H1 (cell line): ENCODE data around the gene PLEKHG1. TPM values are rescaled to one million over a fixed set of nuclear protein-coding genes. Genes with fewer than 3 reads are reported as not detected.

Source experiments
- CTCF ChIA-PET: fragments of 300-600 bp; sonication (Branson Sonifier 250); formaldehyde crosslinking; loops from one replicate; lab custom pipeline; 2021; ENCODE audit not compliant: partially characterized antibody; lab: Charles Lee
- POLR2A ChIA-PET: fragments of 300-600 bp; sonication (Branson Sonifier 250); formaldehyde crosslinking; loops from one replicate; lab custom pipeline; 2021; ENCODE audit warnings: inconsistent platforms; ENCODE audit not compliant: partially characterized antibody; lab: Charles Lee
- DNase-seq, 2 experiments: peaks; one replicate each; pipeline versions ENCODE4 v3.0.0 to v3.0.0-alpha.2; 2010 to 2022; ENCODE audit warnings: low spot score in 2 of 2, low read depth in 1 of 2, mixed read lengths in 1 of 2
- FAIRE-seq: peaks from 2 replicates; lab custom pipeline; 2011; peaks lifted over from hg19 to GRCh38; lab: Jason Lieb, UNC
- H2AFZ ChIP-seq: 2 replicates; pipeline ENCODE4 v1.8.1; 2012; ENCODE audit warnings: low read length, inconsistent platforms
- H2AK5ac ChIP-seq: 2 replicates; pipeline ENCODE4 v1.6.1; 2013; ENCODE audit warnings: low read depth, low read length
- H2BK120ac ChIP-seq: replicated peaks from 2 replicates; pipeline ENCODE3; 2013; ENCODE audit warnings: low read depth, low read length, inconsistent platforms
- H2BK12ac ChIP-seq: 2 replicates; pipeline ENCODE4 v1.6.1; 2013; ENCODE audit warnings: low read depth, low read length
- H2BK15ac ChIP-seq: 2 replicates; pipeline ENCODE4 v1.6.1; 2013; ENCODE audit warnings: low read length
- H2BK20ac ChIP-seq: 2 replicates; pipeline ENCODE4 v1.6.1; 2013; ENCODE audit warnings: low read length
- H2BK5ac ChIP-seq: 2 replicates; pipeline ENCODE4 v1.6.1; 2013; ENCODE audit warnings: low read depth, low read length
- H3K14ac ChIP-seq: 2 replicates; pipeline ENCODE4 v1.6.1; 2013; ENCODE audit warnings: inconsistent platforms; ENCODE audit not compliant: insufficient read length
- H3K18ac ChIP-seq: 2 replicates; pipeline ENCODE4 v1.6.1; 2013; ENCODE audit warnings: low read length; ENCODE audit errors: extremely low read depth
- H3K23ac ChIP-seq: 2 replicates; pipeline ENCODE4 v1.6.1; 2013; ENCODE audit warnings: inconsistent platforms; ENCODE audit not compliant: insufficient read length
- H3K23me2 ChIP-seq: 2 replicates; pipeline ENCODE4 v1.6.1; 2013; ENCODE audit warnings: low read depth, low read length
- H3K27ac ChIP-seq: 2 replicates; pipeline ENCODE4 v1.6.1; 2011; ENCODE audit warnings: low read depth, low read length, inconsistent platforms
- H3K27me3 ChIP-seq, 4 experiments: replicated peaks in 1 of 4; 1 replicate in 1 of 4; 2 replicates in 3 of 4; pipeline versions ENCODE4 v1.6.1 to v1.8.1; 2011 to 2013; ENCODE audit warnings: low read length in 3 of 4, mild to moderate bottlenecking in 3 of 4, inconsistent platforms in 2 of 4, mixed read lengths in 2 of 4, moderate library complexity in 1 of 4; ENCODE audit not compliant: control insufficient read depth in 3 of 4, insufficient read depth in 3 of 4; ENCODE audit errors: extremely low read depth in 1 of 4
- H3K36me3 ChIP-seq, 4 experiments: 2 replicates each; pipeline versions ENCODE4 v1.6.1 to v1.8.1; 2011 to 2013; ENCODE audit warnings: mild to moderate bottlenecking in 4 of 4, low read length in 3 of 4, moderate library complexity in 2 of 4, control low read depth in 1 of 4, inconsistent platforms in 1 of 4; ENCODE audit not compliant: insufficient read depth in 4 of 4, control insufficient read depth in 2 of 4
- H3K4ac ChIP-seq: replicated peaks from 2 replicates; pipeline ENCODE3; 2013; ENCODE audit warnings: low read length, low read depth, mixed read lengths, inconsistent platforms; ENCODE audit not compliant: insufficient read length
- H3K4me1 ChIP-seq, 4 experiments: replicated peaks in 1 of 4; 1 replicate in 1 of 4; 2 replicates in 3 of 4; pipeline versions ENCODE4 v1.6.1 to v1.8.1; 2011 to 2013; ENCODE audit warnings: low read length in 3 of 4, inconsistent platforms in 2 of 4, mixed read lengths in 1 of 4; ENCODE audit not compliant: insufficient read depth in 4 of 4, control insufficient read depth in 3 of 4
- H3K4me2 ChIP-seq, 2 experiments: 2 replicates each; pipeline versions ENCODE4 v1.6.1 to v1.8.1; 2011 to 2013; ENCODE audit warnings: low read depth in 2 of 2, low read length in 2 of 2, control low read depth in 1 of 2, inconsistent platforms in 1 of 2, mild to moderate bottlenecking in 1 of 2; ENCODE audit not compliant: insufficient read depth in 1 of 2
- H3K4me3 ChIP-seq, 4 experiments: fragments of 200-600, 300-600 bp in 1 of 4; sonication (generic), shearing (Covaris generic), sonication (Bioruptor Twin) in 1 of 4; 2 replicates each; pipeline versions ENCODE4 v1.5.1 to v1.8.1; 2011 to 2016; ENCODE audit warnings: low read length in 4 of 4, low read depth in 3 of 4, control low read depth in 2 of 4, inconsistent platforms in 2 of 4, mild to moderate bottlenecking in 2 of 4, mixed read lengths in 1 of 4, moderate library complexity in 1 of 4; ENCODE audit not compliant: insufficient read depth in 2 of 4; ENCODE audit errors: extremely low read depth in 1 of 4
- H3K56ac ChIP-seq: replicated peaks from 2 replicates; pipeline ENCODE3; 2013; ENCODE audit warnings: low read depth, mild to moderate bottlenecking, mixed read lengths, low read length, inconsistent platforms; ENCODE audit not compliant: insufficient read length
- H3K79me1 ChIP-seq: 2 replicates; pipeline ENCODE4 v1.6.1; 2013; ENCODE audit warnings: low read depth, low read length, control low read depth
- H3K79me2 ChIP-seq, 2 experiments: 2 replicates each; pipeline versions ENCODE4 v1.6.1 to v1.8.1; 2012 to 2013; ENCODE audit warnings: low read length in 2 of 2, mild to moderate bottlenecking in 2 of 2, inconsistent platforms in 1 of 2; ENCODE audit not compliant: insufficient read depth in 2 of 2, control insufficient read depth in 1 of 2
- H3K9ac ChIP-seq, 4 experiments: replicated peaks in 1 of 4; 1 replicate in 1 of 4; 2 replicates in 3 of 4; pipeline versions ENCODE4 v1.6.1 to v1.8.1; 2011 to 2013; ENCODE audit warnings: low read depth in 3 of 4, low read length in 3 of 4, control low read depth in 2 of 4, mild to moderate bottlenecking in 2 of 4, moderate library complexity in 2 of 4, inconsistent platforms in 1 of 4; ENCODE audit errors: extremely low read depth in 1 of 4
- H3K9me3 ChIP-seq, 2 experiments: 2 replicates each; pipeline versions ENCODE4 v1.6.1 to v1.8.1; 2012 to 2013; ENCODE audit warnings: mild to moderate bottlenecking in 2 of 2, moderate library complexity in 2 of 2, control low read depth in 1 of 2, inconsistent platforms in 1 of 2, low read depth in 1 of 2, low read length in 1 of 2, mixed read lengths in 1 of 2; ENCODE audit not compliant: insufficient read depth in 2 of 2
- H4K20me1 ChIP-seq, 2 experiments: replicated peaks in 1 of 2; 2 replicates each; pipeline versions ENCODE3 to v1.8.1; 2011 to 2013; ENCODE audit warnings: inconsistent platforms in 2 of 2, low read length in 2 of 2, mild to moderate bottlenecking in 1 of 2; ENCODE audit not compliant: insufficient read depth in 2 of 2, control insufficient read depth in 1 of 2
- H4K5ac ChIP-seq: 2 replicates; pipeline ENCODE4 v1.6.1; 2013; ENCODE audit warnings: low read length, low read depth, mixed read lengths, inconsistent platforms; ENCODE audit not compliant: insufficient read length
- H4K8ac ChIP-seq: 2 replicates; pipeline ENCODE4 v1.8.0; 2013; ENCODE audit warnings: mild to moderate bottlenecking, moderate library complexity, low read length, inconsistent platforms; ENCODE audit not compliant: insufficient read depth; ENCODE audit errors: extremely low read depth
- H4K91ac ChIP-seq: replicated peaks from 2 replicates; pipeline ENCODE3; 2013; ENCODE audit warnings: low read length, mixed read lengths, inconsistent platforms; ENCODE audit not compliant: insufficient read length
- ATF3 ChIP-seq: IDR thresholded peaks from 2 replicates; pipeline ENCODE4 v1.6.1; 2011; ENCODE audit warnings: low read depth, mild to moderate bottlenecking, low read length; ENCODE audit not compliant: insufficient read depth
- BCL11A ChIP-seq, 2 experiments: IDR thresholded peaks; one replicate each; pipeline ENCODE4 v1.6.1; 2011; ENCODE audit warnings: low read depth in 2 of 2, low read length in 2 of 2, mild to moderate bottlenecking in 2 of 2
- E2F6 ChIP-seq: IDR thresholded peaks from 2 replicates; pipeline ENCODE4 v1.6.1; 2012; ENCODE audit warnings: inconsistent platforms
- KDM1A ChIP-seq: fragments of 200-600, 300-600 bp; sonication (generic); IDR thresholded peaks from 2 replicates; pipeline ENCODE4 v1.7.1; 2016; ENCODE audit warnings: mild to moderate bottlenecking, low read length, borderline replicate concordance
- MAX ChIP-seq: IDR thresholded peaks from 2 replicates; pipeline ENCODE4 v1.6.1; 2012; ENCODE audit warnings: inconsistent platforms
- WGBS, 2 experiments: shearing (Covaris generic) in 1 of 2; methylation state at CpG; one replicate each; pipeline versions ENCODE4 v1.1.6 to v1.1.7; 2013 to 2015; ENCODE audit warnings: low lambda C conversion rate in 2 of 2, mixed read lengths in 2 of 2, inconsistent platforms in 1 of 2, low coverage in 1 of 2, missing lambda C conversion rate in 1 of 2; ENCODE audit not compliant: insufficient replicate concordance in 2 of 2, insufficient coverage in 1 of 2, insufficient read length in 1 of 2; ENCODE audit errors: extremely low coverage in 1 of 2, missing lambda C conversion rate in 1 of 2; 5-methylcytosine and 5-hydroxymethylcytosine counted together
- polyA plus RNA-seq, 7 experiments: library from polyadenylated mRNA; depleted of rRNA in 3 of 7; stranded (reverse) in 5 of 7; unstranded in 2 of 7; fragments of >200 nt in 5 of 7; fragments of 200-250 nt in 2 of 7; gene quantifications; 1 replicate in 5 of 7; 2 replicates in 1 of 7; 4 replicates in 1 of 7; pipeline versions ENCODE4 v1.2.1 to v1.2.3, GENCODE V29; 2011 to 2013; ENCODE audit warnings: missing spikeins in 2 of 7, mixed read lengths in 2 of 7
- total RNA-seq: library from RNA; stranded (reverse); fragmentation: NEBNext Ultra II Directional; extraction: Animal tissue kit (Norgen Biotek cat#: 25700); gene quantifications from 2 replicates; pipeline ENCODE4 v1.2.1, GENCODE V29; 2021

PLEKHG1 gene
- total and polyA plus RNA-seq, 2 of the 8 experiments (the other 6 are each of a cell fraction or from before 2014, with no cell fraction given): 0.94 to 2.2 TPM

- DNase-seq (no peak), FAIRE-seq (no peak)
- no peak overlapping the region for H3K23ac ChIP-seq
- H3K18ac ChIP-seq: no peak overlapping the region
- H2AFZ ChIP-seq: no peak overlapping the region
- H3K23me2 ChIP-seq: no peaks in the 10 kb centered on the region
- H3K56ac ChIP-seq: no peak overlapping the region
- peaks cover 0 to 2% (median 0%) of the 10 kb centered on the region in 4 experiments; a peak in 1 of 7 replicates for H3K4me1 ChIP-seq
- no peak overlapping the region for H4K5ac ChIP-seq
- WGBS, 2 experiments: 86% methylated on average over 5 of the region's 5 CpGs; no CpG with 5 or more reads in 1 of the 2 experiments
- H3K14ac ChIP-seq: no peak overlapping the region
- H2BK120ac ChIP-seq: no peak overlapping the region
- CTCF ChIA-PET: interaction anchor here (0.9 to 1.3 kb wide), 3 partner anchors 8 to 12 kb away, joined by 3 to 6 read pairs (median 3); no protein-coding TSS in a partner anchor
- H2BK15ac ChIP-seq: no peak overlapping the region
- H3K79me1 ChIP-seq: no peaks in the 10 kb centered on the region
- peaks cover 0 to 3% (median 0%) of the 10 kb centered on the region in 4 experiments; a peak in 1 of 7 replicates for H3K27me3 ChIP-seq
- H3K9ac ChIP-seq: no peak overlapping the region
- no peak overlapping the region for H4K8ac ChIP-seq
- no peak overlapping the region for H4K91ac ChIP-seq
- no peak overlapping the region for H2BK12ac ChIP-seq
- POLR2A ChIA-PET: no interaction called here
- no peak for TF ChIP-seq MAX
- TF ChIP-seq BCL11A (IDR thresholded peaks at IDR 0.05; ENCODE audit: low read depth in 2 of 2, low read length in 2 of 2): no peak
- no peak for TF ChIP-seq E2F6
- TF ChIP-seq ATF3: no peak
- TF ChIP-seq KDM1A: no peak
- H2AK5ac ChIP-seq: no peak overlapping the region
- no peaks in the 10 kb centered on the region for H4K20me1 ChIP-seq
- H3K27ac ChIP-seq: no peak overlapping the region
- H3K79me2 ChIP-seq: no peaks in the 10 kb centered on the region
- H3K36me3 ChIP-seq: no peaks in the 10 kb centered on the region
- H2BK20ac ChIP-seq: no peak overlapping the region
- no peak overlapping the region for H2BK5ac ChIP-seq
- no peak overlapping the region for H3K4me3 ChIP-seq
- H3K4me2 ChIP-seq: no peak overlapping the region
- no peak overlapping the region for H3K4ac ChIP-seq
- no peaks in the 10 kb centered on the region for H3K9me3 ChIP-seq
Observed at GRCh38 chr6:150592377-150592995, 7.2 kb upstream of the PLEKHG1 start.
